ENCODE measurements around the gene TMTC2.

TMTC2 gene

DNA sequence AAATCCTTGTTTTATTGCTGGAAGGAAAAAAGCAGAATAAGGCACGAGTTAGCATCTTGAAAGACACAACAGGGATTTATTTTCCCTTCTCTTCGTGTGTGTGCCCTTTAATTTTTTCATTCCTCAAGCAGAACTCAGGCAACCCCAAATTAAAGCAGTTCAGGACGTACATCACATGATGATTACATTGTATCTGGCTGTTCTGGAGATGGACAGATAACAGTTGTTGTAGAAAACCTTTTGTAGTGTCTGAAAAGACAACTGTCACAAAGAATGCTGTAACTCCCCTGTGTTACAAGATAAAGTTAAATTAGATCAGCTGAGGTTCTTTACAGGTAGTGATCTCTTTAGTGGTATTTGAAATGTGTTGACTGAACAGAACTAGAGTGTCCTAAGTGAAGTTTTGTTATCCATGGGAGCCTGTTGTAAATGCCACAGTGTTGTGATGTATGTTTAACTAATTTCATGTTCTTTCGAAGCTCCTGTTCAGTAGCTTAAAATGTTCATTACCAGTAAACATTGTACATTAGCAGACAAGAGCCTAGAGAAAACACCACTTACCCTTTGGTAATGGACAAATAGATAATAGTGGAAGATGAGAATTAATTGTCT, 58.5 kb downstream of the TMTC2 start:
- H3K27ac ChIP-seq, result no peak overlapping the region
- TF ChIP-seq, protein P1, sequence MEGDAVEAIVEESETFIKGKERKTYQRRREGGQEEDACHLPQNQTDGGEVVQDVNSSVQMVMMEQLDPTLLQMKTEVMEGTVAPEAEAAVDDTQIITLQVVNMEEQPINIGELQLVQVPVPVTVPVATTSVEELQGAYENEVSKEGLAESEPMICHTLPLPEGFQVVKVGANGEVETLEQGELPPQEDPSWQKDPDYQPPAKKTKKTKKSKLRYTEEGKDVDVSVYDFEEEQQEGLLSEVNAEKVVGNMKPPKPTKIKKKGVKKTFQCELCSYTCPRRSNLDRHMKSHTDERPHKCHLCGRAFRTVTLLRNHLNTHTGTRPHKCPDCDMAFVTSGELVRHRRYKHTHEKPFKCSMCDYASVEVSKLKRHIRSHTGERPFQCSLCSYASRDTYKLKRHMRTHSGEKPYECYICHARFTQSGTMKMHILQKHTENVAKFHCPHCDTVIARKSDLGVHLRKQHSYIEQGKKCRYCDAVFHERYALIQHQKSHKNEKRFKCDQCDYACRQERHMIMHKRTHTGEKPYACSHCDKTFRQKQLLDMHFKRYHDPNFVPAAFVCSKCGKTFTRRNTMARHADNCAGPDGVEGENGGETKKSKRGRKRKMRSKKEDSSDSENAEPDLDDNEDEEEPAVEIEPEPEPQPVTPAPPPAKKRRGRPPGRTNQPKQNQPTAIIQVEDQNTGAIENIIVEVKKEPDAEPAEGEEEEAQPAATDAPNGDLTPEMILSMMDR (IDR thresholded peaks at IDR 0.05), result no peak
- no peak for DNase-seq (ENCODE audit: low spot score)
- H3K4me3 ChIP-seq, result no peak overlapping the region

DNA sequence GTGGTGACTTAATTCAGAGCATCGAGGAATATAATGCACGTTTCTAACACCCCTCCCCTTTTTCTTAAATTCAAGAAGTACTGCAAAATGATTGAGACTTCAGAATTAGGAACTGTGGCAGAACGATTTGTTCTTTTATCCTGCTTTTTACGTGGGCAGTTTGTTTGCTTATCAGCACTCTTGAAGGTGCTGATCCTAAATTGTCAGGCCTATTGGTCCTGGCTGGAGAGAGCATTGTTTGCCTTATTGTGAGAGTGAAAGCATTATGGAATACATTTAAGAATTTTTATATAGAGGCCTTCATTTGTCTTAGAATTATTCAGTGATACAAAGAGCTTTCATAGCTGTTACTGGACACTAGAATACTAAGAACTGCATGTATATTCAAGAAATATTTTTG, 59.1 kb downstream of the TMTC2 start:
- Histone ChIP-seq H3K4me3 (no peak overlapping the region), H3K27ac (no peak overlapping the region)
- TF ChIP-seq, protein P1 (IDR thresholded peaks at IDR 0.05), result no peak
- DNase-seq (ENCODE audit: low spot score), result no peak

DNA sequence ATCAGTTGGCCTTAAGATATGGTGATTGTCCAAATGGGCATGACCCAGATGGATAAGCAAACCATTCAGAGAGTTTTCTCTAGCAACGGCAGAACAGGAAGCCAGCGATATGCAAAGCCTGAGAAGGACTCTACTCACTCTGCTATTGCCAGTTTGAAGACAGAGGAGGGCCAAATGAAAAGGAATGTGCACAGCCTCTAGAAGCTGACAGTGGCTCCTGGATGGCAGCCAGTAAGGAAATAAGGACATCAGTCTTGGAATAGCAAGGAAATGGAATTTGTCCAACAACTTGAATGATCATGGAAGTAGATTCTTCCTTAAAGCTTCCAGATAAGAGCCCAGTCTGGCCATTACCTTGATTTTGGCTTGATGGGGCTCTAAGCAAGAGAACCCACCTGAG, 60.0 kb downstream of the TMTC2 start:
- Histone ChIP-seq H3K27ac (no peak overlapping the region), H3K4me3 (no peak overlapping the region)
- TF ChIP-seq, protein P1 (IDR thresholded peaks at IDR 0.05), result no peak
- DNase-seq (ENCODE audit: low spot score), result no peak

DNA sequence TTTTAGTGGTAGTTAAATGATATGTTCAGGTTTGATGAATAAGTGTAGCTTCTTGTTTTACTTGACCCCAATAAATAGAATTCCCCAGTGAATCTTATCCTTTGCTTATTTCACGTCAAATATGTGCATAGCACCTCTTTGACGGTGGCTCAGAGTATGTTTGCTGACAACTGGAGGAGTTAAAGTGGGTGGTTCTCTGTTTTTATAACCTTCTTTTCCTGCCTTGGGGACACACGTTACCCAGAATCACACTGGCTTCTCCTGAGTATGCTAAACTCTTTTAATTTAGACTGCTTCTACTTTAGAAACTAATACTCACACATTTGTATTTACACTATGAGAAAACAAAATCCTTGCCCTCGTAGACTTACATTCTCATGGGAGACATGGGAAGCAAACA, 62.3 kb downstream of the TMTC2 start:
- no peak for DNase-seq (ENCODE audit: low spot score)
- TF ChIP-seq, protein P1 (IDR thresholded peaks at IDR 0.05), result no peak
- H3K27ac ChIP-seq, result no peak overlapping the region
- no peak overlapping the region for H3K4me3 ChIP-seq

DNA sequence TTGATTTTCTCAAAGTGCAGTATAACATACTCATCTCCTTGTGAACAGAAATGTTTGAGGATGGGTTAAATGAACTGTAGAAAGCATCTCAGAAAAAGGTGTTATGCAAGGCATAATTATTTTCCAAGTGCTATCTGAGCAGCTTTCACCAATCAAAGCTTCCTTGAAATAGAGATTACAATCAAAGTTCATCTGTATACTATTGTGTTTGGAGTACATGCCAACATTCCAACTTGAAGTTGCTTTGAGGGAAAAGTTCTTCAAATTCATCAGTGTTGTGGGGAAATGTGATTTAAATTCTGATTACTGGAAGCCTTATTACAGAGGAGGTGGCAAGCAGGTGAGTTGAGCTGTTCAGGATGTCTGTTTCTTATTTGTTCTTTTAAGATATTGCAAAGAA, 68.2 kb downstream of the TMTC2 start:
- no peak for DNase-seq (ENCODE audit: low spot score)
- TF ChIP-seq, protein P1 (IDR thresholded peaks at IDR 0.05), result no peak
- Histone ChIP-seq H3K4me3 (no peak overlapping the region), H3K27ac (no peak overlapping the region)

DNA sequence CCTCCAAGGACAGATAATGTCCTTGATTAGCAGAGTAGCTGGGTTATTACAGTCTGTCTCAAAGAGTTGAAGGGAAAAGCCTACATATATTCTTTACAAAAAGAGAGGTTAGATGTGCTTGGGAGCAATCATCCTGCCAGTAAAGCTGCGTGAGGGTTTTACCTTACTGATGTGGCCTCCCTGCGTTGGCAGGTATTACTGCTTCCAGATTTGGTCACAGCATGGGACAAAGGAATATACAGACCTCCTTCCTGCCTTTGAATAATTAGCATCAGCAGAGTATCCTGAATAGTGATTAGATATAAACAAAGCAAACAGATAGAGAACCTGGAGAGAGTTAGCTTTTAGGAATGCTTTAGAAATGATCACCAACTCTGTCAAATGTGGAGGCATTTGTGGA, 69.6 kb downstream of the TMTC2 start:
- TF ChIP-seq, protein P1 (IDR thresholded peaks at IDR 0.05), result no peak
- no peak overlapping the region for H3K27ac ChIP-seq
- no peak for DNase-seq (ENCODE audit: low spot score)
- no peak overlapping the region for H3K4me3 ChIP-seq

DNA sequence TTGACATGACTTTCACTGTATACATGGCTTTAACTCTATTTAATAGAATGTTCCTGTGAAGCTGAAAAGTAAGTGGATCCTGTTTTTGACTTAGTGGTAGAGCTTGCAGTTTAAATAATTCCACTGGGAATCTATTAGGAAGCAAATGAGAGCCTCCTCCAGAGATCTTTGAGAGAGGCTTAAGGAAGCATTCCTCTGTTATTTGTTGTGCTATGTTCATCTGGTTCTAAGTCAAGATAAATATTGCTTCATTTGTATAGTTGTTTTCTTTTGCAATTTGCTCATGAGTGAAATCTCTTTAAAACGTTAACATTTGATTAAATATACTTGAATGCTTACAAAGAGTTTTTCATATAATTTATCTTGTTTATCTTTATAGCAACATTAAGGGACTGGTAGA, 70.4 kb downstream of the TMTC2 start:
- Histone ChIP-seq H3K4me3 (no peak overlapping the region), H3K27ac (no peak overlapping the region)
- no peak for DNase-seq (ENCODE audit: low spot score)
- TF ChIP-seq, protein P1 (IDR thresholded peaks at IDR 0.05), result no peak

Measured in coronary artery (tissue), 2 donors.